ENCODE results near the gene FAM228B.

DNA sequence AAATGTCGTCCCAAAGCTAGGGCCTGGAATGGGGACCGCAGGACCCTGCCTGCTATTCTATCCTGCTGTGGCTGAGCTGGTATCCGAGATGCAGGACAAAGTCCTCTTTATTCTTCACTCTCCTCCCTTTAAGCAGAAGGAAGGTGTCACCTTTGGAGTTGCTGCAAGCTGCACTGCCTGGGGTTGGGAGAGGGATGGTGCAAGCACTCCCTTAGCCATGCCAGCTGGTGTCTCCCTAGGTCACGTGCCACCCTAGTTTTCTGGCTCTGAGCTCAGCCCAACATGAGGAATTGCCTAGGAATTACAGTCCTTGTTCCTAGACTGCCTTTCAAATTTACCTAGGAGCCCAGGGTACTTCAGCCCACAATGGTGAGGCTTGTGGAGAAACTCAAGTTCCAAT is 30.2 kb downstream of the FAM228B start:
- TF ChIP-seq, protein P1, sequence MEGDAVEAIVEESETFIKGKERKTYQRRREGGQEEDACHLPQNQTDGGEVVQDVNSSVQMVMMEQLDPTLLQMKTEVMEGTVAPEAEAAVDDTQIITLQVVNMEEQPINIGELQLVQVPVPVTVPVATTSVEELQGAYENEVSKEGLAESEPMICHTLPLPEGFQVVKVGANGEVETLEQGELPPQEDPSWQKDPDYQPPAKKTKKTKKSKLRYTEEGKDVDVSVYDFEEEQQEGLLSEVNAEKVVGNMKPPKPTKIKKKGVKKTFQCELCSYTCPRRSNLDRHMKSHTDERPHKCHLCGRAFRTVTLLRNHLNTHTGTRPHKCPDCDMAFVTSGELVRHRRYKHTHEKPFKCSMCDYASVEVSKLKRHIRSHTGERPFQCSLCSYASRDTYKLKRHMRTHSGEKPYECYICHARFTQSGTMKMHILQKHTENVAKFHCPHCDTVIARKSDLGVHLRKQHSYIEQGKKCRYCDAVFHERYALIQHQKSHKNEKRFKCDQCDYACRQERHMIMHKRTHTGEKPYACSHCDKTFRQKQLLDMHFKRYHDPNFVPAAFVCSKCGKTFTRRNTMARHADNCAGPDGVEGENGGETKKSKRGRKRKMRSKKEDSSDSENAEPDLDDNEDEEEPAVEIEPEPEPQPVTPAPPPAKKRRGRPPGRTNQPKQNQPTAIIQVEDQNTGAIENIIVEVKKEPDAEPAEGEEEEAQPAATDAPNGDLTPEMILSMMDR (conservative IDR thresholded peaks at IDR 0.05 in 1 of 2, IDR thresholded peaks at IDR 0.05 in 1 of 2; ENCODE audit: low read depth in 1 of 2, low read length in 2 of 2): no peak
- TF ChIP-seq EZH2 (IDR thresholded peaks at IDR 0.05; ENCODE audit: low read length, missing control alignments): no peak

All from fibroblast of lung (primary cell).